Sigmoid colon (tissue), 7 donors: Measurements from ENCODE around the gene ADORA1. TPM values are rescaled to one million over a fixed set of nuclear protein-coding genes. Genes with fewer than 3 reads are reported as not detected.

ENCODE experiments used
- DNase-seq: peaks from one replicate; pipeline ENCODE4 v3.0.0-alpha.2; 2019
- H3K27ac ChIP-seq, 4 donors: fragments of 200-600 bp; sonication (generic); one replicate each; pipeline ENCODE4 v1.5.1; 2016 to 2019; ENCODE audit warnings: mild to moderate bottlenecking in 1 of 4
- H3K27me3 ChIP-seq, 3 donors: fragments of 200-600 bp; sonication (generic); one replicate each; pipeline ENCODE4 v1.5.1; 2019; ENCODE audit warnings: mild to moderate bottlenecking in 1 of 3
- H3K36me3 ChIP-seq, 4 donors: fragments of 200-600 bp; sonication (generic); one replicate each; pipeline ENCODE4 v1.5.1; 2016 to 2019
- H3K4me1 ChIP-seq, 4 donors: fragments of 200-600 bp; sonication (generic); one replicate each; pipeline ENCODE4 v1.5.1; 2017 to 2019
- H3K4me3 ChIP-seq, 4 donors: fragments of 200-600 bp; sonication (generic); one replicate each; pipeline ENCODE4 v1.5.1; 2017 to 2019; ENCODE audit warnings: mild to moderate bottlenecking in 2 of 4, moderate library complexity in 1 of 4
- H3K9me3 ChIP-seq, 4 donors: fragments of 200-600 bp in 3 of 4; sonication (generic) in 3 of 4; one replicate each; pipeline versions ENCODE4 v1.5.1 to v1.6.1; 2013 to 2019
- CTCF ChIP-seq, 4 experiments: fragments of 450-650 bp in 3 of 4; fragments of 200-600 bp in 1 of 4; IDR thresholded peaks; one replicate each; pipeline ENCODE4 v1.5.1; 2016 to 2019; ENCODE audit warnings: antibody characterized with exemption in 4 of 4, mild to moderate bottlenecking in 3 of 4, moderate library complexity in 2 of 4
- EP300 ChIP-seq, 4 donors: sonication (generic); formaldehyde crosslinking; IDR thresholded peaks; one replicate each; pipeline ENCODE4 v1.6.1; 2017; ENCODE audit warnings: antibody characterized with exemption in 4 of 4
- POLR2A ChIP-seq, 2 donors: fragments of 450-650 bp; IDR thresholded peaks; one replicate each; pipeline ENCODE4 v1.6.1; 2016; ENCODE audit warnings: antibody characterized with exemption in 2 of 2, mild to moderate bottlenecking in 2 of 2, moderate library complexity in 2 of 2
- POLR2AphosphoS5 ChIP-seq, 4 donors: sonication (generic); formaldehyde crosslinking; IDR thresholded peaks; one replicate each; pipeline ENCODE4 v1.6.1; 2017; ENCODE audit warnings: antibody characterized with exemption in 4 of 4
- WGBS, 2 donors: extraction: QIAGEN DNeasy Blood & Tissue Kit; methylation state at CpG; one replicate each; pipeline ENCODE4 v1.1.7; 2013; 5-methylcytosine and 5-hydroxymethylcytosine counted together
- intact Hi-C: fragments of 100-400 bp; cut with DNase I; formaldehyde crosslinking; loops from one replicate; pipeline ENCODE4 v1.15.1; 2023
- polyA plus RNA-seq, 3 donors: library from polyadenylated mRNA; stranded (reverse); fragments of 200-250 nt; gene quantifications; one replicate each; pipeline ENCODE4 v1.2.3, GENCODE V29; 2013
- total RNA-seq, 4 donors: library from RNA; depleted of rRNA; stranded (reverse); fragments of >200 nt; gene quantifications; one replicate each; pipeline ENCODE4 v1.1.0, GENCODE V29; 2016
- donor health status: healthy with polysubstance abuse.
- donor health status: Bipolar disorder and iron deficiency.
- donor health status: healthy.

ADORA1 gene
- total and polyA plus RNA-seq, 7 donors, result 0.33 to 1.3 (median 1.0) TPM; not detected in 3

- 93 to 94% methylated on average over 28 of the region's 28 CpGs for WGBS, 2 donors
- intact Hi-C loops, result no loop called here
- Histone ChIP-seq H3K4me3 (no peak overlapping the region), H3K27ac (no peak overlapping the region), H3K4me1 (no peaks in the 10 kb centered on the region), H3K9me3 (no peaks in the 10 kb centered on the region), H3K36me3 (no peaks in the 10 kb centered on the region), H3K27me3 (no peaks in the 10 kb centered on the region)
- DNase-seq, result no peak
- TF ChIP-seq CTCF (IDR thresholded peaks at IDR 0.05), result no peak
- TF ChIP-seq POLR2AphosphoS5 (IDR thresholded peaks at IDR 0.05), result no peak
- TF ChIP-seq EP300 (IDR thresholded peaks at IDR 0.05), result no peak
These were observed 37.7 kb downstream of the ADORA1 start for GRCh38 chr1:203165101-203165799.

- TF ChIP-seq EP300 (IDR thresholded peaks at IDR 0.05), result no peak
- TF ChIP-seq POLR2AphosphoS5 (IDR thresholded peaks at IDR 0.05), result no peak
- TF ChIP-seq CTCF (IDR thresholded peaks at IDR 0.05), result no peak
- TF ChIP-seq POLR2A (IDR thresholded peaks at IDR 0.05), result no peak
- intact Hi-C loops, result no loop called here
- H3K9me3 ChIP-seq, result no peaks in the 10 kb centered on the region
- no peaks in the 10 kb centered on the region for H3K4me1 ChIP-seq
- no peak for DNase-seq
- H3K4me3 ChIP-seq, result no peak overlapping the region
- H3K36me3 ChIP-seq, result no peaks in the 10 kb centered on the region
- 95 to 96% methylated on average over 8 of the region's 8 CpGs for WGBS, 2 donors
- no peak overlapping the region for H3K27ac ChIP-seq
- no peaks in the 10 kb centered on the region for H3K27me3 ChIP-seq
These were observed 38.3 kb downstream of the ADORA1 start for GRCh38 chr1:203165800-203166161.

- H3K27me3 ChIP-seq, result no peaks in the 10 kb centered on the region
- H3K4me1 ChIP-seq, result no peaks in the 10 kb centered on the region
- intact Hi-C loops, result no loop called here
- WGBS, 2 donors, result 36 to 60% methylated on average over 14 of the region's 14 CpGs
- H3K9me3 ChIP-seq, result no peaks in the 10 kb centered on the region
- H3K4me3 ChIP-seq, result no peak overlapping the region
- DNase-seq, result no peak
- TF ChIP-seq POLR2AphosphoS5 (IDR thresholded peaks at IDR 0.05), result no peak
- no peaks in the 10 kb centered on the region for H3K36me3 ChIP-seq
- H3K27ac ChIP-seq, result no peak overlapping the region
These were observed 38.8 kb downstream of the ADORA1 start for GRCh38 chr1:203166192-203166940.

- 65 to 75% methylated on average over 23 of the region's 23 CpGs for WGBS, 2 donors
- no peak overlapping the region for H3K27ac ChIP-seq
- no peaks in the 10 kb centered on the region for H3K9me3 ChIP-seq
- no peak overlapping the region for H3K4me3 ChIP-seq
- intact Hi-C loops, result no loop called here
- DNase-seq, result no peak
- TF ChIP-seq CTCF (IDR thresholded peaks at IDR 0.05), result no peak
- no peak for TF ChIP-seq EP300 (IDR thresholded peaks at IDR 0.05)
- no peak for TF ChIP-seq POLR2A (IDR thresholded peaks at IDR 0.05)
- no peak for TF ChIP-seq POLR2AphosphoS5 (IDR thresholded peaks at IDR 0.05)
- H3K36me3 ChIP-seq, result no peaks in the 10 kb centered on the region
- H3K27me3 ChIP-seq, result no peaks in the 10 kb centered on the region
- no peaks in the 10 kb centered on the region for H3K4me1 ChIP-seq
These were observed 39.7 kb downstream of the ADORA1 start for GRCh38 chr1:203167026-203167912.

GRCh38 chr1:203167913-203168200 is 40.3 kb downstream of the ADORA1 start:
- intact Hi-C loops, result no loop called here
- no peak overlapping the region for H3K27ac ChIP-seq
- 91 to 93% methylated on average over 5 of the region's 5 CpGs for WGBS, 2 donors
- H3K36me3 ChIP-seq, result no peaks in the 10 kb centered on the region
- no peaks in the 10 kb centered on the region for H3K9me3 ChIP-seq
- DNase-seq, result no peak
- no peaks in the 10 kb centered on the region for H3K27me3 ChIP-seq
- H3K4me3 ChIP-seq, result no peak overlapping the region
- H3K4me1 ChIP-seq, result no peaks in the 10 kb centered on the region
- TF ChIP-seq CTCF (IDR thresholded peaks at IDR 0.05) (no peak), POLR2AphosphoS5 (IDR thresholded peaks at IDR 0.05) (no peak), POLR2A (IDR thresholded peaks at IDR 0.05) (no peak), EP300 (IDR thresholded peaks at IDR 0.05) (no peak)
